Measurements from ENCODE around the gene TH. TPM values are rescaled to one million over a fixed set of nuclear protein-coding genes. Genes with fewer than 3 reads are reported as not detected.

Gene TH
- polyA plus RNA-seq, 1 of the 3 experiments (the other 2 are of a cell fraction) = not detected

GRCh38 chr11:2157294-2158040 lies 14.1 kb downstream of the TH start (continued):
- TF ChIP-seq REST (IDR thresholded peaks at IDR 0.05; ENCODE audit: low read depth, low read length) = no peak

GRCh38 chr11:2156416-2157182 lies 15.0 kb downstream of the TH start:
- DNase-seq = peak; percentile 96
- 33% methylated on average over 3 of the region's 19 CpGs for WGBS (ENCODE audit: low lambda C conversion rate)
- Histone ChIP-seq H3F3A (replicated peaks; ENCODE audit: insufficient read depth) (no peaks in the 10 kb centered on the region), H3K27me3 (ENCODE audit: insufficient read depth) (no peaks in the 10 kb centered on the region), H3K36me3 (replicated peaks in 1 of 2; ENCODE audit: control insufficient read depth in 1 of 2, insufficient read depth in 2 of 2, low read length in 1 of 2) (no peaks in the 10 kb centered on the region), H3K27ac (ENCODE audit: low read depth in 2 of 2, low read length in 1 of 2) (no peak overlapping the region), H3K9ac (no peak overlapping the region), H3K9me2 (no peaks in the 10 kb centered on the region), H2AFZ (ENCODE audit: low read depth) (no peak overlapping the region), H3K79me2 (ENCODE audit: insufficient read depth) (no peaks in the 10 kb centered on the region), H3K9me3 (no peaks in the 10 kb centered on the region), H4K20me1 (ENCODE audit: insufficient read depth) (0 out of 2 replicates have a peak, but pooled peaks cover 3% of the 10 kb centered on the region), H3K4me3 (ENCODE audit: low read depth in 2 of 2, low read length in 1 of 2) (no peak overlapping the region), H3K4me2 (no peak overlapping the region), H3K4me1 (ENCODE audit: control insufficient read depth in 1 of 2, insufficient read depth in 2 of 2, low read depth in 1 of 2, low read length in 1 of 2) (peaks cover 0 to 15% of the 10 kb centered on the region in 2 experiments; a peak in 1 of 4 replicates)
- ChIA-PET POLR2A (interaction anchor here (0.6 to 2.1 kb wide), 5 partner anchors 28 to 603 kb away, joined by 3 to 10 read pairs (median 4); no protein-coding TSS in a partner anchor), CTCF (interaction anchor here (0.6 to 25.3 kb wide), 61 partner anchors 9 to 610 kb away, joined by 3 to 1098 read pairs (median 4); partner anchors contain the start of genes H19, IGF2, SYT8 and TH)
- no peak; the same call in 1 of the 2 replicates for TF ChIP-seq RFX5 (IDR thresholded peaks at IDR 0.05; ENCODE audit: low read length)
- no peak for TF ChIP-seq PBX3 (IDR thresholded peaks at IDR 0.05)
- no peak for TF ChIP-seq RXRA (IDR thresholded peaks at IDR 0.05; ENCODE audit: borderline replicate concordance, low read depth)
- TF ChIP-seq GABPA (IDR thresholded peaks at IDR 0.05; ENCODE audit: low read depth) = no peak
- peak; percentile 11 for TF ChIP-seq CHD2 (IDR thresholded peaks at IDR 0.05; ENCODE audit: low read length, partially characterized antibody)
- no peak for TF ChIP-seq EP300 (IDR thresholded peaks at IDR 0.05; ENCODE audit: borderline replicate concordance in 1 of 2, low read depth in 1 of 2, low read length in 1 of 2)
- TF ChIP-seq POLR2AphosphoS5 (IDR thresholded peaks at IDR 0.05; ENCODE audit: low read depth, low read length) = no peak
- TF ChIP-seq RCOR1 (IDR thresholded peaks at IDR 0.05; ENCODE audit: low read length) = no peak
- peak; percentile 84 for TF ChIP-seq SMC3 (IDR thresholded peaks at IDR 0.05; ENCODE audit: low read depth, low read length)
- TF ChIP-seq MXI1 (IDR thresholded peaks at IDR 0.05; ENCODE audit: low read depth, low read length) = no peak
- TF ChIP-seq EZH2phosphoT487 (IDR thresholded peaks at IDR 0.05; ENCODE audit: borderline replicate concordance, low read depth) = no peak
- TF ChIP-seq IRF3 (IDR thresholded peaks at IDR 0.05; ENCODE audit: low read depth, low read length) = no peak
- no peak for TF ChIP-seq USF1 (IDR thresholded peaks at IDR 0.05; ENCODE audit: borderline replicate concordance, low read depth)
- no peak for TF ChIP-seq USF2 (IDR thresholded peaks at IDR 0.05; ENCODE audit: borderline replicate concordance, low read depth, low read length)
- no peak for TF ChIP-seq TAF1 (IDR thresholded peaks at IDR 0.05; ENCODE audit: borderline replicate concordance, low read depth, low read length)
- TF ChIP-seq RAD21 (IDR thresholded peaks at IDR 0.05; ENCODE audit: low read length) = peak; percentile 85
- no peak for TF ChIP-seq MEF2A (IDR thresholded peaks at IDR 0.05; ENCODE audit: borderline replicate concordance, low read depth)
- TF ChIP-seq MAX (IDR thresholded peaks at IDR 0.05; ENCODE audit: low read depth) = no peak
- no peak for TF ChIP-seq NRF1 (IDR thresholded peaks at IDR 0.05; ENCODE audit: low read depth, low read length)
- no peak for TF ChIP-seq TCF12 (IDR thresholded peaks at IDR 0.05)
